Activated CD4-positive, alpha-beta T cell treated with anti-CD3 and anti-CD28 coated beads, Interleukin-2, amount 10 ng/mL, durations not matched to agents 7 days and 5 days (primary cell): ENCODE measurements around the gene RNF157. TPM values are rescaled to one million over a fixed set of nuclear protein-coding genes. Genes with fewer than 3 reads are reported as not detected.
"Not testable (repeated sequence)": the region's sequence is repeated elsewhere in the genome, so short reads cannot be mapped to it uniquely, and the experiment has no call there.

Experiments
- CTCF ChIA-PET: fragments of 350-600 bp; sonication (Branson Sonifier 250); formaldehyde crosslinking; loops from one replicate; lab custom pipeline; 2021; ENCODE audit warnings: antibody characterized with exemption; lab: Charles Lee
- POLR2A ChIA-PET: fragments of 350-600 bp; sonication (Branson Sonifier 250); formaldehyde crosslinking; loops from one replicate; lab custom pipeline; 2021; ENCODE audit warnings: antibody characterized with exemption; lab: Charles Lee
- DNase-seq: peaks from one replicate; pipeline ENCODE4 v3.0.0-alpha.2; 2020
- H3K27ac Mint-ChIP-seq: one replicate; pipeline ENCODE4 v1.8.0; 2021; ENCODE audit warnings: mild to moderate bottlenecking, moderate library complexity, mixed read lengths
- H3K27me3 Mint-ChIP-seq: one replicate; pipeline ENCODE4 v1.8.0; 2021; ENCODE audit warnings: mixed read lengths
- H3K36me3 Mint-ChIP-seq: one replicate; pipeline ENCODE4 v1.8.0; 2021; ENCODE audit warnings: low read depth, mixed read lengths
- H3K4me1 Mint-ChIP-seq: one replicate; pipeline ENCODE4 v1.8.0; 2021; ENCODE audit warnings: mixed read lengths
- H3K4me3 Mint-ChIP-seq: one replicate; pipeline ENCODE4 v1.8.0; 2021; ENCODE audit warnings: mild to moderate bottlenecking, moderate library complexity, mixed read lengths
- H3K9me3 Mint-ChIP-seq: one replicate; pipeline ENCODE4 v1.8.0; 2021; ENCODE audit warnings: mixed read lengths
- total RNA-seq, 2 experiments: library from RNA; stranded (reverse); gene quantifications; one replicate each; pipeline ENCODE4 v1.2.3, GENCODE V29; 2021

RNF157 gene
- total RNA-seq, 2 experiments from 2014 or later: 121 to 129 TPM

GRCh38 chr17:76261421-76262215 lies 21.3 kb upstream of the RNF157 start:
- Mint-ChIP-seq H3K27ac (peak overlapping the region; percentile 89), H3K9me3 (peaks cover 3% of the 10 kb centered on the region)

GRCh38 chr17:76260669-76261068 lies 20.4 kb upstream of the RNF157 start:
- Mint-ChIP-seq H3K4me3 (no peak overlapping the region), H3K36me3 (peaks cover 14% of the 10 kb centered on the region), H3K9me3 (peaks cover 5% of the 10 kb centered on the region), H3K27me3 (no peaks in the 10 kb centered on the region), H3K27ac (no peak overlapping the region), H3K4me1 (peaks cover 61% of the 10 kb centered on the region)
- no peak for DNase-seq
- ChIA-PET CTCF (interaction anchor here (0.9 to 5.7 kb wide), 4 partner anchors 11 to 79 kb away, joined by 3 to 40 read pairs (median 4); no protein-coding TSS in a partner anchor), POLR2A (no interaction called here)

More at GRCh38 chr17:76261421-76262215, 21.3 kb upstream of the RNF157 start:
- DNase-seq: peak; percentile 46
- ChIA-PET CTCF (interaction anchor here (0.6 to 5.7 kb wide), 7 partner anchors 9 to 219 kb away, joined by 3 to 40 read pairs (median 5); no protein-coding TSS in a partner anchor), POLR2A (interaction anchor here (0.7 to 1.2 kb wide), 3 partner anchors 10 to 69 kb away, joined by 3 read pairs; no protein-coding TSS in a partner anchor)
- Mint-ChIP-seq H3K4me3 (peak overlapping the region; percentile 53), H3K27me3 (no peaks in the 10 kb centered on the region), H3K4me1 (peaks cover 53% of the 10 kb centered on the region), H3K36me3 (peaks cover 16% of the 10 kb centered on the region)

GRCh38 chr17:76260220-76260619 lies 19.9 kb upstream of the RNF157 start:
- no peaks in the 10 kb centered on the region for H3K27me3 Mint-ChIP-seq
- H3K4me3 Mint-ChIP-seq: no peak overlapping the region
- ChIA-PET POLR2A (no interaction called here), CTCF (interaction anchor here (0.5 to 5.7 kb wide), 8 partner anchors 11 to 437 kb away, joined by 3 to 40 read pairs (median 4); no protein-coding TSS in a partner anchor)
- DNase-seq: no peak
- H3K27ac Mint-ChIP-seq: no peak overlapping the region
- H3K4me1 Mint-ChIP-seq: peaks cover 66% of the 10 kb centered on the region
- H3K36me3 Mint-ChIP-seq: peaks cover 18% of the 10 kb centered on the region
- H3K9me3 Mint-ChIP-seq: peaks cover 9% of the 10 kb centered on the region

- Mint-ChIP-seq H3K9me3 (peaks cover 11% of the 10 kb centered on the region), H3K4me3 (peak overlapping the region; percentile 52), H3K27ac (peak overlapping the region; percentile 88), H3K4me1 (peaks cover 60% of the 10 kb centered on the region), H3K36me3 (peaks cover 18% of the 10 kb centered on the region)
- ChIA-PET CTCF (interaction anchor here (0.8 to 2.5 kb wide), 4 partner anchors 10 to 135 kb away, joined by 3 to 6 read pairs (median 4); no protein-coding TSS in a partner anchor), POLR2A (interaction anchor here (0.6 to 1.7 kb wide), 8 partner anchors 10 to 477 kb away, joined by 3 to 9 read pairs (median 4); a partner anchor contains a TSS)
- peak; percentile 57 for DNase-seq
- H3K27me3 Mint-ChIP-seq: not testable (repeated sequence)
Observed at GRCh38 chr17:76256430-76257050, 16.2 kb upstream of the RNF157 start.

- no peak for DNase-seq
- Mint-ChIP-seq H3K36me3 (peaks cover 17% of the 10 kb centered on the region), H3K27me3 (no peaks in the 10 kb centered on the region), H3K27ac (peak overlapping the region; percentile 88), H3K4me1 (peaks cover 62% of the 10 kb centered on the region), H3K9me3 (peaks cover 11% of the 10 kb centered on the region), H3K4me3 (no peak overlapping the region)
- POLR2A ChIA-PET: interaction anchor here (0.7 to 1.7 kb wide), 6 partner anchors 9 to 476 kb away, joined by 3 to 9 read pairs (median 4); a partner anchor contains a TSS
- CTCF ChIA-PET: interaction anchor here (0.8 to 1.2 kb wide), 4 partner anchors 9 to 56 kb away, joined by 3 to 6 read pairs (median 4); no protein-coding TSS in a partner anchor
Observed at GRCh38 chr17:76255801-76256429, 15.6 kb upstream of the RNF157 start.

- Mint-ChIP-seq H3K36me3 (peaks cover 19% of the 10 kb centered on the region), H3K4me1 (peaks cover 64% of the 10 kb centered on the region), H3K9me3 (peaks cover 11% of the 10 kb centered on the region), H3K4me3 (no peak overlapping the region), H3K27me3 (no peaks in the 10 kb centered on the region), H3K27ac (peak overlapping the region; percentile 83)
- ChIA-PET POLR2A (no interaction called here), CTCF (interaction anchor here (0.6 to 4.4 kb wide), 4 partner anchors 9 to 14 kb away, joined by 3 to 22 read pairs (median 4); partner anchors contain the start of gene RNF157)
- no peak for DNase-seq
Observed at GRCh38 chr17:76254275-76254674, 14.0 kb upstream of the RNF157 start.

GRCh38 chr17:76253841-76254240 lies 13.5 kb upstream of the RNF157 start:
- H3K27me3 Mint-ChIP-seq: no peaks in the 10 kb centered on the region
- ChIA-PET POLR2A (no interaction called here), CTCF (interaction anchor here (0.8 to 4.4 kb wide), 3 partner anchors 9 to 13 kb away, joined by 3 to 22 read pairs (median 3); partner anchors contain the start of gene RNF157)
- no peak overlapping the region for H3K4me3 Mint-ChIP-seq
- peaks cover 66% of the 10 kb centered on the region for H3K4me1 Mint-ChIP-seq
- H3K27ac Mint-ChIP-seq: peak overlapping the region; percentile 83
- H3K9me3 Mint-ChIP-seq: peaks cover 11% of the 10 kb centered on the region
- peaks cover 19% of the 10 kb centered on the region for H3K36me3 Mint-ChIP-seq
- DNase-seq: no peak

- ChIA-PET CTCF (interaction anchor here (1.0 to 4.4 kb wide), 2 partner anchors 10 to 15 kb away, joined by 3 to 22 read pairs; no protein-coding TSS in a partner anchor), POLR2A (interaction anchor here (0.6 kb wide), 1 partner anchor 16 kb away, joined by 3 read pairs; no protein-coding TSS in a partner anchor)
- Mint-ChIP-seq H3K27ac (peak overlapping the region; percentile 96), H3K9me3 (peaks cover 11% of the 10 kb centered on the region), H3K36me3 (peaks cover 17% of the 10 kb centered on the region), H3K4me3 (peak overlapping the region; percentile 66), H3K4me1 (peaks cover 65% of the 10 kb centered on the region)
- not testable (repeated sequence) for H3K27me3 Mint-ChIP-seq, DNase-seq
Observed at GRCh38 chr17:76252967-76253766, 12.9 kb upstream of the RNF157 start.

- CTCF ChIA-PET: interaction anchor here (1.0 to 4.4 kb wide), 5 partner anchors 11 to 131 kb away, joined by 3 to 22 read pairs (median 3); no protein-coding TSS in a partner anchor
- POLR2A ChIA-PET: interaction anchor here (0.6 to 1.5 kb wide), 2 partner anchors 13 to 16 kb away, joined by 3 to 4 read pairs; partner anchors contain the start of gene UBALD2
- DNase-seq: peak; percentile 56
- Mint-ChIP-seq H3K4me3 (peak overlapping the region; percentile 66), H3K36me3 (peaks cover 17% of the 10 kb centered on the region), H3K27ac (peak overlapping the region; percentile 96), H3K9me3 (peaks cover 11% of the 10 kb centered on the region), H3K4me1 (peaks cover 73% of the 10 kb centered on the region), H3K27me3 (no peaks in the 10 kb centered on the region)
Observed at GRCh38 chr17:76252040-76252954, 12.0 kb upstream of the RNF157 start.

GRCh38 chr17:76251478-76252039 lies 11.3 kb upstream of the RNF157 start:
- no peak for DNase-seq
- no peaks in the 10 kb centered on the region for H3K27me3 Mint-ChIP-seq
- H3K9me3 Mint-ChIP-seq: peaks cover 7% of the 10 kb centered on the region
- CTCF ChIA-PET: interaction anchor here (1.1 to 4.4 kb wide), 4 partner anchors 12 to 130 kb away, joined by 3 to 22 read pairs (median 4); no protein-coding TSS in a partner anchor
- H3K36me3 Mint-ChIP-seq: peaks cover 13% of the 10 kb centered on the region
- H3K4me3 Mint-ChIP-seq: peak overlapping the region; percentile 66
- H3K27ac Mint-ChIP-seq: peak overlapping the region; percentile 96
- H3K4me1 Mint-ChIP-seq: peaks cover 76% of the 10 kb centered on the region
- POLR2A ChIA-PET: interaction anchor here (1.5 kb wide), 1 partner anchor 13 kb away, joined by 4 read pairs; the partner anchor contains the start of gene UBALD2
